ACC112 (cell line): ENCODE data around the gene SOWAHD.
A peak's percentile ranks its signal among the peaks of the same experiment; 100 is the strongest.
"Not testable (repeated sequence)": the region's sequence is repeated elsewhere in the genome, so short reads cannot be mapped to it uniquely, and the experiment has no call there.

ENCODE experiments used
- H2AFZ ChIP-seq: fragments of 200-600 bp; sonication (generic); one replicate; pipeline ENCODE4 v1.6.0; 2017; ENCODE audit warnings: antibody characterized with exemption, low read length; ENCODE audit not compliant: unreplicated experiment
- H3K27ac ChIP-seq: fragments of 200-600 bp; sonication (generic); 2 replicates; pipeline ENCODE4 v1.5.1; 2014; ENCODE audit warnings: low read depth, mild to moderate bottlenecking, antibody characterized with exemption, low read length, moderate library complexity
- H3K27me3 ChIP-seq: fragments of 200-600 bp; sonication (generic); 2 replicates; pipeline ENCODE4 v1.6.1; 2014; ENCODE audit warnings: mild to moderate bottlenecking, antibody characterized with exemption, low read length, moderate library complexity, mixed read lengths; ENCODE audit not compliant: insufficient read depth
- H3K36me3 ChIP-seq: fragments of 200-600 bp; sonication (generic); 2 replicates; pipeline ENCODE4 v1.6.1; 2016; ENCODE audit warnings: mild to moderate bottlenecking, antibody characterized with exemption, low read length, moderate library complexity, mixed read lengths; ENCODE audit not compliant: insufficient read depth
- H3K4me1 ChIP-seq: fragments of 200-600 bp; sonication (generic); one replicate; pipeline ENCODE4 v1.6.1; 2016; ENCODE audit warnings: low read length, mixed read lengths; ENCODE audit not compliant: insufficient read depth, unreplicated experiment, control insufficient read depth
- H3K4me3 ChIP-seq: fragments of 200-600 bp; sonication (generic); 2 replicates; pipeline ENCODE4 v1.5.1; 2014; ENCODE audit warnings: mild to moderate bottlenecking, low read depth, low read length
- H3K79me2 ChIP-seq: fragments of 200-600 bp; sonication (generic); one replicate; pipeline ENCODE4 v1.6.0; 2016; ENCODE audit warnings: low read length; ENCODE audit not compliant: control insufficient read depth, unreplicated experiment, insufficient read depth

Gene SOWAHD

DNA sequence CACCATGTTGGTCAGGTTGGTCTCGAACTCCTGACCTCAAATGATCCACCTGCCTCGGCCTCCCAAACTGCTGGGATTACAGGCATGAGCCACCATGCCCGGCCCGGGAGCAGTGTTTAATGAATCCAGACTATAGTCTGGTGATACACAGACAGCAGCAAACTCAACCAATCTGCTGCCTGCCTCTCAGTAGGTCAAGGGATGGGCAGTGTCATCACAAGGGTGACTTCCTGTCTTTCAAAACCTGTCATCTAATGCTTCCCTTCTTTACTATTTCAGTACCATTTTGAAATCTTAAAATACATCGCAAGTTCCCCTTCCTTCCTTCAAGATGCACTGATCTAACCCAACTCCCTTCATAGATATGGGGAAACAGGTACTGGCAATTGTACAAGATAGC is 24.6 kb downstream of the SOWAHD start:
- no peaks in the 10 kb centered on the region for H3K27me3 ChIP-seq
- H3K79me2 ChIP-seq, result peaks cover 21% of the 10 kb centered on the region
- H3K4me3 ChIP-seq, result no peak overlapping the region
- peaks cover 12% of the 10 kb centered on the region; the same call in 1 of the 2 replicates for H3K36me3 ChIP-seq
- H3K4me1 ChIP-seq, result peaks cover 4% of the 10 kb centered on the region
- H3K27ac ChIP-seq, result no peak overlapping the region
- H2AFZ ChIP-seq, result no peak overlapping the region

- H3K4me3 ChIP-seq, result no peak overlapping the region
- H3K36me3 ChIP-seq, result peaks cover 21% of the 10 kb centered on the region
- peaks cover 39% of the 10 kb centered on the region for H3K79me2 ChIP-seq
- H2AFZ ChIP-seq, result no peak overlapping the region
- no peak overlapping the region for H3K27ac ChIP-seq
- H3K4me1 ChIP-seq, result peaks cover 12% of the 10 kb centered on the region
- H3K27me3 ChIP-seq, result no peaks in the 10 kb centered on the region
These were observed 26.5 kb downstream of the SOWAHD start for GRCh38 chrX:119784747-119785446.

- Histone ChIP-seq H3K27me3 (no peaks in the 10 kb centered on the region), H3K4me1 (peaks cover 12% of the 10 kb centered on the region), H3K36me3 (peaks cover 19% of the 10 kb centered on the region), H3K79me2 (peaks cover 54% of the 10 kb centered on the region), H2AFZ (no peak overlapping the region), H3K4me3 (peak overlapping the region; percentile 96), H3K27ac (peak overlapping the region; percentile 96)
These were observed 32.6 kb downstream of the SOWAHD start for GRCh38 chrX:119790977-119791436.

DNA sequence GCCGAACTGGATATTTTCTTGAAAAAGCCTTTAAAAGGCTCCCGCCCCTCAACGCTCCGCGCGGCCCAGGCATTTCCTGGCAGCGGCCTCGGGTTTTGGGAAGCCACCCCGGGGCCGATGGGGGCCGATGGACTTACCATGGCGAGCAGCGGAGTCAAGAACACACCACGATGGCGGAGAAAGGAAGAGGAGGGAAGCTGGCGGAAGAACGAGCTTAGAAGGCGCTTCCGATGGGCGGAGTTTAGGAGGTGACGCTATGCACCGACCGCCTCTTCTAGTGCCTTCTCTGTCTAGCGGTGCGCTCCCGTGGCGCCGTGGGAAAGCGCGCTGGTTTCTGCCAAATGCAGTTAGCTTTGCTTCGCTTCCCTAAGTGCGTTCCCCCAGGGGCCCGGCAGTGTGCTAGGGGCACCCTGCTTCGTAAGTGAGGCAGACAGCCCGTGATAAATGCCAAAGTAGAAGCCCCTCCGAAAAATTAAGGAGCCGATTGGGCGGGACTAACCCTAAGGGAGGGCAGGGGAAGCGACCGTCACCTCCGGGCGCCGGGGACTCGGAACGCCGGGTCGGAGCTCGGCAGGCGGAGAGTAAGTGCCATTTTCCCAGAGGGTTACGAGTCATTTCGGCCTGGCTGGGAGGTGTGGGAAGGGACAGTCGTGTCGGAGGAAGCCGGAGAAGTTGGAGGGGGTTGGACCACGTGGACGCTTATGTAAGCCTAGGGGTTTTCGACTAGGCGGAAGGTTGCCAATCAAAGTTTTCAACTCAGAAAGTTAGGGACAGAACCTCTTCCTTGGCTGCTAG is 33.2 kb downstream of the SOWAHD start, which contains the start of gene RPL39:
TSS of gene RPL39 (minus strand) at position 194 of the 795 bp plus-strand sequence. CDS start at position 140, 54 bp downstream.
- Histone ChIP-seq H3K4me3 (peak within 1 kb of the TSS; percentile 96), H3K27ac (peak within 1 kb of the TSS; percentile 96), H3K36me3 (peaks cover 19% of the 10 kb centered on the region), H2AFZ (peak within 1 kb of the TSS; percentile 81), H3K79me2 (peaks cover 53% of the 10 kb centered on the region), H3K27me3 (no peaks in the 10 kb centered on the region), H3K4me1 (peaks cover 12% of the 10 kb centered on the region)

- Histone ChIP-seq H3K27ac (no peak overlapping the region), H3K4me1 (no peaks in the 10 kb centered on the region), H3K79me2 (no peaks in the 10 kb centered on the region), H2AFZ (no peak overlapping the region), H3K4me3 (no peak overlapping the region), H3K36me3 (no peaks in the 10 kb centered on the region), H3K27me3 (no peaks in the 10 kb centered on the region)
These were observed 43.1 kb downstream of the SOWAHD start for GRCh38 chrX:119801253-119802221.

GRCh38 chrX:119802546-119802945 is 44.2 kb downstream of the SOWAHD start:
- Histone ChIP-seq H3K36me3 (no peaks in the 10 kb centered on the region), H3K27me3 (no peaks in the 10 kb centered on the region), H3K79me2 (no peaks in the 10 kb centered on the region), H3K27ac (no peak overlapping the region), H3K4me1 (no peaks in the 10 kb centered on the region), H3K4me3 (no peak overlapping the region), H2AFZ (no peak overlapping the region)

DNA sequence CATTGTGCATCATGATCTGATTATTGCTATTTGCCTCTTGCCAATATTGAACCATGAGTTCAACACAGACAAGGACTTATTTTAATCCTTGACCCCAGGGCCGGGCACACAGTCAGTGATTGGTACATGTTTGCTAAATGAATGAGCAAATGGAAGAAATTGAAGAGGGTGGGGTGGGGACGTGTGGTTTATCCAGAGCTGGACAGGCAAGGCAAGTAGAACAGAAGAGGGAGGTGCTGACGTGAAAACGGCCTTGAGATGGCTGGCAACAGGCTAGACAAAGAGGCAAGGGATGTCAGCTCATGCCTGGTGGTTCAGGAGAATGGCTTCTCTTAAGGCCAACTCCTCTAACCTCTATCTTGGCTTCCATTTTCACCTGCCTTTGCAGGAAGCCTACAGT is 50.1 kb downstream of the SOWAHD start:
- H3K79me2 ChIP-seq, H3K27ac ChIP-seq, H3K27me3 ChIP-seq, H3K4me1 ChIP-seq, H3K36me3 ChIP-seq, H2AFZ ChIP-seq, H3K4me3 ChIP-seq: not testable (repeated sequence)

DNA sequence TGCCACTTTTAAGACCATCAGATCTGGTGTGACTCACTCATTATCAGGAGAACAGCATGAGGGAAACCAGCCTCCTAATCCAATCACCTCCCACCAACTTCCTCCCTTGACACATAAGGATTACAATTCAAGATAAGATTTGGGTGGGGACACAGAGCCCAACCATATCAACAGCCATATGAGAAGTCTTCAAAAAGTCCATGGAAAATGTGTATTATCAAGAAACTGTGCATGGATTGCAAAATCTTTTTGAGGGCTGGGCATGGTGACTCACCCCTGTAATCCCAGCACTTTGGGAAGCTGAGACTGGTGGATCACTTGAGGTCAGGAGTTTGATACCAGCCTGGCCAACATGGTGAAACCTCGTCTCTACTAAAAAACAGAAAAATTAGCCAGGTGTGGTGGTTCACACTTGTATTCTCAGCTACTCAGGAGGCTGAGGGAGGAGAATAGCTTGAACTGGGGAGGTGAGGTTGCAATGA is 50.8 kb downstream of the SOWAHD start:
- Histone ChIP-seq H3K4me1 (no peaks in the 10 kb centered on the region), H3K79me2 (no peaks in the 10 kb centered on the region), H3K27ac (no peak overlapping the region), H3K27me3 (no peaks in the 10 kb centered on the region), H3K36me3 (no peaks in the 10 kb centered on the region), H2AFZ (no peak overlapping the region), H3K4me3 (no peak overlapping the region)
